Hematopoietic multipotent progenitor cell treated with erythropoietin and hydrocortisone succinate and interleukin-3 and kit ligand, for 6 days (in vitro differentiated cells): ENCODE measurements around the gene DACH1.

Source experiments
- DNase-seq: peaks from one replicate; pipeline ENCODE4 v3.0.0-alpha.2; 2015

The DACH1 gene

DNA sequence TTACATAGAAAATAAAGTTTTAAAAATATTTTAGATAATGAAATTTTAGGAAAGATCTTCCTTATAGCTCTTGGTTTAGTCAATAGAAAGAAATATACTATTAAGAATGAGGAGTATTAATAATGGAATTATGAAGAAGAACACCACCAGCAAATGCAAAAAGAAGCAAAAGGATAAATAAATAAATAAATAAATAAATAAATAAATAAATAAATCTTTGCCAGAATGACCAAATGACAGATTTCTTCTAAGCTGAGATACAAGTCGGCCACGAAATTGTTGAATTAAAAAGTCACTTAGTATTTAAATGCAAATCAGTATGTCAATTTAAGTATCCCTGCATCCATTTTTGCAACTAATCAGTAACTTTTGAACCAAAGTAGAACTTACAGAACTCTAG is 95.9 kb downstream of the DACH1 start:
- DNase-seq: no peak

DNA sequence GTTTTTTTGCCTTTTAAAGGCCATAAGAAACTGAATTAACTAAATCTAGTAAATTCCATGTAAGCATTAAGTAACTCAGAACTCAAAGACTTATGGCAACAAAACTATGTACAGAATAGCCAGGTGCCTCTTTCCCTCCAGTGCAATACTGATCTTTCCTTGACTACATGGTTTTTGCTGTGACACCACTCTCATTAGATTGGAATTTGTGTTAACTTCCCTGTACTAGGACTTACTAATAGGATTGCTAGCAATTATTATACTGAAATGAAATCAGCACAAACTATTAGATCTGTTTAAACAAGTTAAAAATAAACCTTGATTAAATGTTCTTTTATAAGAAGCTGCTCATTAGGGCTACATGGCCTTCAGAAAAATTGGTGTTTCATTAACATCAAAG is 96.3 kb downstream of the DACH1 start:
- DNase-seq: no peak

DNA sequence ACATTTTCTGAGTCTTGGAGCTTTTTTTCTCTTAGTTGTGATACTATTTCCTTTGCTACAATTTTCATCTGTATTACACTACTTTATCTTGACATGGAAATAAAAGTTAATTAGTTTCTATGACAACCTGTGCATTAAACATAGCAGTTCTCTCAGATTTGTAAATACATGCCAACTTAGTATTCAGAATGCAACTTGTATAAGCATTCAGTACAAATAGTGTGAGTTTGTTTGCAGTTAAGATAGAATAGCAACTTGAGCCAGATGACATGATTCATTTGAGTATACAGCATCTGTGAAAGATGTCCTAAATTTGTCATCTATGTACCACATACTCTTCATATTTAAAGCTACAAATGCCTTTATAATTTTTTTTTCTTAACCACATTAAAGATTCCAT is 98.1 kb downstream of the DACH1 start:
- DNase-seq: no peak

DNA sequence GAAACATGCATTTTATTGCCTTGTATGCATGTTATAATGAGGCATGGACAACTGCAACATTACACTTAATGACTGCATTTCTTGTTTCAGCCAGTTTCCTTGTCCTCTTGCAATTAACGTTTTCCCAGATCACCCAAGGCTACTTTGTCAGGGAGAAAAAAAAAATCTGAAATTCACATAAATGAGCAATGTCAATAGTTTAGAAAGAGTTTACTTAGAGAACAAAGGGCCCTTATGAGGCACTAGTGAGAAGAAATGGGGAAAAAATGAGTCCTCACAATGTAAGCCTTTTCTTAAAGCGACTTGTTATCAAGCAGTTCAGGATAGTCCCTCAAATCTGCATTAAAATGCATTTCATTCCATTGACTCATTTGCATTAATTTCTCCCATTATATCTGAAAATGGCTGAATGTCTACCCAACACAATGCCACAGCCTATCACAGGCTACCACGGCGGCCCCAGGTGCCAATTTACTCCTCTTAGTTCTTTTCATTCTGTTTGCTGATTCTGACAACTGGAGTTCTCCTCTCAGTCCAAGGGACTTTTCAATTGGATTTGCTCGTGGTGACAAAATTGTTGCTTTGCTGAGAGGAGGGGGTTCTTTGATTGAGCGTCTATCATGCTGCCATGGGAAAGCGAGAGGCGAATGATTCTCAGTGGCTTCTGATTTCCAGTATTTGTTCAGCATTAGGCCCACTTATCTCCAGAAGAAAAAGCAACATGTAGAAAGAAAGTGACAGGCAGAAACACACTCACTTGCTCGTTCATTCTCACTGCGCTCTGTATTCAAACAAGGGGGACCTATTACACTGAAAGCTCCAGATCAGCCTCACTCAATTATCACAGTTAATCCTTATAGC is 107.1 kb downstream of the DACH1 start:
- DNase-seq: no peak

DNA sequence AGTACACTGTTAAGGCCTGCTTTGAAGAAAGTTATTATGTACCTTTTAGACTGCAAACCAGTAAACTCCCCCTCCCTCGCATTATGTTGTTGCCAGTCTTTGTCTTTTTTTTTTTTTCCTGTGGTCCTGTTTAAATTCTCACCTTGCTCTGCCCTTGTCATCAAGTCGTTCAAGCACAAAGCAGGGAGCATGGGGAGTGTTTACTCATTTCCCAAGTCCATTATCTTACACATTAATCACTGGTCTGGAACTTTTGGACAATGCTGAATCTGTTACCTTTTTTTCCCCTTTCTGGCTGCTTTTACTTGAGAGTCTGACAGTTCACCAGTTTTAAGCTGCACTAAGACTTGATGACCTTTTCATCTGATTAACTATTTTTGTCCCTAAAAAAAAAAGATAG is 108.2 kb downstream of the DACH1 start:
- DNase-seq: no peak

DNA sequence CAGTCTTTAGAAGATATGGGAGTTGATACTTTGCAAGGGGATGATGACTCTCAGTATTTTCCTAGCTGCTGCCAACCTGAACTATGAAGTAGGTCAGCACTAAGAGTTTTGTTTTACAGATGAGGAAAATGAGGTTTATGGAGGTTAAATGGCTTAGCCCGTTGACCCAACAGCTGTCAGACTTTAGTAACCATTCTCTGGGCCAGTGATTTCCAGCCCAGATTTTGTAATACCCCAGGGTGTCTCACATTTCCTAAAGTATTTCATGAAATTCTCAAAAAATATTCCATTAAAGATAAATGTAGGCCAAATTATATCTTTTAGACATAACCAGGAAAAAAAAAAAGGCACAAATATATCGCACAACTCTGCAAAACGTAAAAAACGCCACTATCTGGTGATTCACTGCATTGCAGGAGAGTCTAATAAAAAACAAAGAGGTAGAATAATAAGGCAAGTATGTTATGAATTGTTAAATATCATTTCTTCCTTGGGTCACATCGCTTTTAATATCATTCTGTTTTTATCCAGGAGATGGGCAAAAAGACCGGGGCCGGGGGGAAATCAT is 112.5 kb downstream of the DACH1 start:
- no peak for DNase-seq

DNA sequence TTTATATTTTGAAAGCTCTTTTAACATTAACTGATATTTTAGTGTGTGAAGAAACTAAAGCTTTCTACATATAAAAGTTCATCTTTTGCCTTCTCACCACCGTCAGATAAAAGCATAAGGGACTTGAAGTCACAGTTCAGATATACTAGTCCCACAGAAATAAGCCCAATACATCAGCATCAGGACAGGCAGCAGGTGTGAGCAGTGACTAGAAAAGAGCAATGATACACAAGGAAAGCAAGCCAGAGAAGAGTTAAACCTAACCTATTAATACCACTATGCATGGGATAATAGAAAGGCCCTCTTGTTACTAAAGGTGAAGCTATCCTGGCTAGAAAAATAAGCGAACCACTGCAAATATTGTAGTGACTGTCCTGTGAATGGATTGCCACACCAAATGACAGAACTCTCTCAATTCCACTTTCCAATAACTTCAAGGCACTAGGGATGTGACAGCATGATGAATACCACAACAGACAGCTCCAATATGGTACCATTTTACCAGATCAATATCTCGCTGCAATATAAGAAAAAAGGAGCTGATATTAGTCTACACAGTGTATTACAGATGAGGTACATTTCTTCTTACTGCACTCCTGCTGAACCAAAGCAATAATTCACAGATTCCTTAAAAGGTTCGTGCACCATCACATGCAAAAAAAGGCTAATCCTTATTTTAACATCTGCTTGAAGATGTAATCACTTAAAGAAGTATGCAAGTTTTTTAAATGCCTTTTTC is 114.1 kb downstream of the DACH1 start:
- DNase-seq: no peak

DNA sequence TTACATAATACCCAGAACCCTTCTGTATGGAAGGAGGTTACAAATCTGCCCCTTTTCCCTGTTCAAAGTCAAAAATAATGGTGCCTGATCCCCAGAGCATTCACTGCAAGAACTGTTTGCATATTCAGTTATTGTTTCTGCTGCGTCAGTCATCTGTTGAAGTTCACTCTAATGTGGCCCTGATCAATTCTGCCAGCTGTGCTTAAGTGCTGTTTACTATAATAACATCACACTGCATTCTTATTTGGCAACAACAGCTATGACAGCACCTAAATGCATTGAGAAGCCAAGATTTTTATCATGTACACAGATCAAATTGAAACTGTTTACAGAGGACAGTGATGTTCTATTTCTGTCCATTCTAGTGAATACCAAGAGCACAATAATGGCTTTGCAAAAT is 115.9 kb downstream of the DACH1 start:
- no peak for DNase-seq

DNA sequence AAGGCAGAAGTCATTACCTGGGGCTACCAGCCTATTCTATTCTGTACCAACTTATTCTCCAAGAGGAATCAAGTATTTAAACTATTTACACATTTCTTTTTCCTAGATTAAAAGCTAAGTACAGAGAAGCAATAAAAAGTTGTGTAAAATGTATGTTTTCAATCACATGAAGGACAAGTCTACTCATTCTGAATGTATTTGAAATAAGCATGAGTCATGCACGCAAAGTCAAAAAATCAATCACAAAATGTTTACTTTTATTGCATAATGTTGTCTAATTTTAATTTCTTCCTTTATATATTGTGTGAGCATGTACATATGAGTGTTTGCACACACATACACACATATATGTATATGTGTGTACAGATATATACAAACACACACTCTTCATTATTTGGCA is 136.7 kb downstream of the DACH1 start:
- no peak for DNase-seq

DNA sequence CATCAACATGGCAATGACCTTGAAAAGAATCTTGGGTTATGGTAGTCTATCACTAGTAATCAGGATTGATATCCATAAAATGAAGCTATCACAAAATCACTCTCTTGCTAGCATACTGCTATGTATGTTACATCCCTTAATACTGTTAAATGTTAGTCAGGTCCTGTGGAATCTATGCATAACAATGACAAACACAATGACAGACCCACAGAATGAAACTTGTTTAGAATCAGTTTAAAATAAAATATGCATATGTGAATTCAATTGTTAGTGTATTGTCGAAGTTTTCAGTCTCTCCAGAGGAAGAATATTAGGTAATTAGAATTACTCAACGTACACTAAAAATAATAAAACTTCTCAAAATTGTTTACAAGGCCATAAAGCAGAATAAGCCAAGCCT is 137.6 kb downstream of the DACH1 start:
- no peak for DNase-seq

DNA sequence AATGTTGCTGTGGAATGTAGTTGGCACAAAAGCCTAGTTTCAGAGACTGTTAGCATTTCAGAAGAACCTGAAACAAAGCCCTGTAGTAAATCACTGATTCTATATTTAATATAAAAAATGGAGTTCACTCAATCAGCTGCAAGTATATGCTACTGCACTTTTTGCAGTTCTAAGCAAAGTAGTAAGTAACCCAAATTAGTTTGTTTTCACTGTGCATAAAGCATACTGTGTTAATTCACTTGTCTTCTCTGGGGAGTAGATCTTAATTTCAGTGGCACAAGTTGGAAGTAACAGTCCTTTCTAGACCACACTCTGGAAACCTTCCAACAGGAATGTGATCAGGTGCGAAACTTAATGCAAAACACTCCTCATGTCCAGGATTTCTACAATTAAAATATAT is 139.3 kb downstream of the DACH1 start:
- no peak for DNase-seq

DNA sequence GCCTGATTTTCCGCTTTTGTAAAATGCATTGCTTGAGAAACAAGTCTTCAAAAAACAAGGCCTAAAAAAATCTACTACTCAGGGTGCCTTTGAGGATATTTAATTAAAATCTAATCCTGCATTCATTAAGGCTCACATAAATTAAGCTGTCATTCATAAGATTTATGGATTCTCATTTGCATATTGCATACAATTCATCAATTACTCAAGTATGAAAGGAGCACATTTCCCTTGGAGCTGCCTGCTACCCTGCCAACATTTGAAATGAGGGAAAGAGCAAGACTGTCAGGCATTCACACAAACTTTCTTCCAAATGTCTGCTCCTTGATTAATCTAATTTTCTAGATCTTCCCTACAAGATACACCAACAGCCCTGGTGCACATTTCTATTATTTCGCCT is 140.0 kb downstream of the DACH1 start:
- no peak for DNase-seq

DNA sequence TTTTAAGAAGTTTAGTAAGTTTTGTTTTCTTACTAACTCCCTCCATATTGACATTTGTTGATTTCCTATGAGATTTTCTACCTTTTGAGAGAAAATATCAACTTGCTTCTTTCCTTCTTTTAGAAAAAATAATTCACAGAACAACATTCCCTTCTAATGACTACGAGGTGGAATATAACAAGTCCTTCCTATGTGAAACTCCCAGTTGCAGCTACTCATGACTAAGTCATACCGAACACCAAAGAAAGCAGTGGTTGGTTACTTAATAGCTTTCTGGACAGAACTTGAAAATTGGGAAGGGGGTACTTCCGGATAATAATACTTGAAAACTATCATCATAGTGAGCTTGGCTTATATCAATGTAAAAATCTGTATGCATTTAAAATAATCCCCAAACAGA is 144.8 kb downstream of the DACH1 start:
- DNase-seq: no peak

DNA sequence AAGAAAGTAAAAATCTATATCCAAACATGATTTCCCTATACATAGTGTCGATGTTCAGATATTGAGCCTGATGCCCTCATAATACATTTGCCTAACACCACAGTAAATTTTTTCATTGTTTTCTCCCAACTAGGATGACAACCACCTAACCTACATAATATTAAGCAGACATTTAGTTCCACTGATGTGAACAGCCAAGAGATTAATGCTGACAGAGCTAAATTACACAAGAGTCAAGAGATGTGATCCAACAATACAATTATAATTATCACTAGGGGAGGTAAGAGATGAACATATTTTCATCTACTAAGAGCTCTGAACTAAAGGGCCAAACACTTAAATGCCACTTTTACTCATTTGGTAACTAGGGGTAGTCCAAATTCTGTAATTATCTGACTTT is 145.9 kb downstream of the DACH1 start:
- DNase-seq: no peak

DNA sequence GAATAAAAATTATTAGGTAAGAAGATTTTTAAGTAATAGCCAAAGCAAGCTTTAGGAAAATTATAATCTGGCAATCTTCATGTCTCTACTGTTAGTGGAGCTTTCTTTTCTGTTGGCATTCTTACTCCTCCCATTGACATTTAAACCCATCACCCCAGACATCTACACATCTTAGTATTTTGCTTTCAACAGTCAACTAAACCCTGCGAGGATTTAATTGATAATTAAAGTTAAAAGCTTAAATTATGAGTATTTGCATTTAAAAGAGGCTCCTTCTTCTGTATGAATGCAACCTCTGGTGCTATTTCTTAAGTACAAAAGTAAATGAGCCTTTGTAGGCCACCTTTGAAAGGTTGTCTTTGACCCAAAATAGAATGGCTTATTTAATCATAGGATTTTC is 148.1 kb downstream of the DACH1 start:
- DNase-seq: no peak

DNA sequence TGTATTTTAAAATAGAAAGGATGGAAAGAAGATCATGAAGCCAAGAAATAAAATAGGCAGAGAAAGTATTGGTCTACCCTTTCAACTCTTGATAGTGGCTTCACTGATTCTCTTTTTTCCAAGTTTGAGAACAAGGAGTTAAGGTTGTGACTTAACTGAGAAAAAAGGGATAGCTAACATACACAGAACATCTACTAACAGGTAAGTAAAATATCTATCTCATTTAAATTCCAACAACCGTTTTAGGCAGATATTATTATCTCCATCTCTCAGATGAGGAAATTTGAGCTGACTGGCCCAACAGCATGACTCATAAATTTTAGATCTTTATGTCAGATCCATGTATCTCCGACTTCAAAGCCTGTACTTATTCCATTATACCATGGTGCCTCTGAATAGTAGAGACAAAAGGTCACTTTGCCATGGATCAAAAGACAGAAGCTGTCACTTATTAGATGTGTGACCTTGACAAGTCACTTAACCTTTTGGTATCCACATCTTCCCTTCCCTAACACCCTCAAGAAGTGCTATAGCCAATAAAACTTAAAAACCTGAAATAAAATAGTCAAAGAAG is 152.1 kb downstream of the DACH1 start:
- DNase-seq: no peak

DNA sequence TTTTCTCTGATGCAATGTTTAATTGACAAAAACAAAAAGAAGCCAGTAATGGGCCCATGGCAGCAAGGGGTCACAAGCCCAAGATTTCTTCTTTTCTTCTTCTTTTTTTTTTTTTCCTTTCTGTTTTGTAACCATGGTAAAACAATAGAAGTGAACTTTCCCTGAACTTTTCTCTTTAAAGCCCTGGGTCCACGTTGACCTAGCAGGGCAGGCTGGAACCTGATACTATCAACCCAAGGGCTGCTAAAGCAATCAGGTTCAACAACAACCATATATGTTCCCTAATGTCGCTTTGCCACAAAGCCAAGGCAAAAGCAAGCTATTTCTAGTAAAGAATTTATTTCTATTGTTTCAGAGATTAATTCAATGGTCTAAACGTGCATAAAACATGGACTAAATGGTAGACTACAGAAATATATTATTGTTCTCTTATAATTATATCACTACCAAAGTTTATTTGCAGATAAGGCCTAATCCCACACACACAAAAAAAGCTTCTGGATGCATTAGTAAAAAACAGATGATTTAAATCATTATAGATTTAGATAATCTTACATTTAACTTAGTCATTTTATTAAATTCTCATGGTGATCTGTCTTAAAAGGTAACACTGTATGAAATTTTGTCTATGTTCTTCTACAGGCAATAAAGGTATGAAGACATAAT is 153.9 kb downstream of the DACH1 start:
- no peak for DNase-seq

DNA sequence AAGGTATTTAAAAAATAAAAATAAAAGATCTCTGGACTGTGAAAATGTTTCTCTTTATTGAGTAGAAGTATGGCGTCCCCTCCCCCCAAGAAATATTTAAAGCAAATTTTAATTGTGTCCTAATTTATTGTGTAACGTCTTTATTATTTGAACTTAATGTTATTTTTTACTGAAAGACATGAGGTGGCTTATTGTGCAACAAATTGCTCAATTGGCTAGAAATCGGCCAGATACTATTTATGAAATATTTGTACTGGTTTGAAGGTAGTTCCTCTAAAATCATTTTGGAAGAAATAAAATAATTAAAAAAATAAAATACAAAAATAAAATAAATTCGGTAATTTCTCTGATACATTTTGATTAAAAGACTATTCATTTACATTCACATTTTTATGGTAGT is 162.3 kb downstream of the DACH1 start:
- peak; percentile 27 for DNase-seq

DNA sequence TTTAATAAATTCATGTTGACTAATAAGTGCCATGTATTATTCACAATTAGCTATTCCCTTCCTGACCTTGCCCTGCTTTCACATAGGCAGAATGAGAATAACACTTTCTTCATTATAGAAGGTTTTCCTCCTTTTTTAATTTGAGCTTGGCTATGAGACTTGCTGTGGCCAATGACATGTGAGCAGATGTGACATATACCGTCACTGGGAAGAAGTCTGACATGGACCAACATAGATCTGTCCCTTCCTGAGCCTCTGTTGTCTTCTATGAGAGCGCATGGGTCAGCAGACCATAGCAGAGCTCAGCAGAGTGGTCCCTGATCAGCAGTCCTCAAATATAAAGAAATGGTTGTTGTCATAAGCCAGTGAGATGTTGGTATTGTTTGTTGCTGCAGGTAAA is 163.9 kb downstream of the DACH1 start:
- no peak for DNase-seq

DNA sequence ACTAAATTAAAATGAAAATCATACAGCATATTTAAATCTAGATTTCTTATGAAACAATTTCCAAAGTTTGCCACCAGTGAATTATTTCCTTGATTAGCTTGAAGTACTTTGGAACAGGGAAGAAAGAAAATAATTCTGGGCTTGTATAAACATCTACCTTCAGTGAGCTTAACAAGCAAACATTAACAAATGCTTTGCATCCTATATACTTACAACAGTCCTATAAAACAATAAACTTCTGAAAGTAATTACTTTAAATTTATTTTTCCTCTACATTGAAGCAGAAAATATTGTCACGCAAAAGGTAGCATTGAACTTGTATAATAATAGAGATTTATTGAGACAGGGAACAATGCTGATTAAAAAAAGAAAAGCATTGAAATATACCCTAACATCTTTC is 164.8 kb downstream of the DACH1 start:
- no peak for DNase-seq

DNA sequence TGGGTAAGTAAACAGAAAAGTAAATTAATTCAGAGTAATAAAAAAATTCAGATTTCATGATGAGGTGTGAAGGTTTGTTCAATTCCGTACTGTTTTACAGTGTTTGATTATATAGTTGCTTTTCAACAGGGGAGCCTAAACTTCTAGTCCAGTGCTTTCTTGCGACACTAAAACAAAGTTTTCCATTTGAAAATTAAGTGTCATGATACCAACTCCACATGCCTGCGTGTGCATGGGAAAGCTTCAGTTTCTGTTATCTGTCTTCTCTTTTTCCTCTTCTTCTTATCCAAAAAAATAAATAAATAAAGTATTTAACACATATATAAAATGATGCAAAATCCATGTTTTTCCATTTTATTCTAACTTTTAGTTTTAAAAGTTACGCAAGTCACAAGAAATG is 165.3 kb downstream of the DACH1 start:
- DNase-seq: no peak

DNA sequence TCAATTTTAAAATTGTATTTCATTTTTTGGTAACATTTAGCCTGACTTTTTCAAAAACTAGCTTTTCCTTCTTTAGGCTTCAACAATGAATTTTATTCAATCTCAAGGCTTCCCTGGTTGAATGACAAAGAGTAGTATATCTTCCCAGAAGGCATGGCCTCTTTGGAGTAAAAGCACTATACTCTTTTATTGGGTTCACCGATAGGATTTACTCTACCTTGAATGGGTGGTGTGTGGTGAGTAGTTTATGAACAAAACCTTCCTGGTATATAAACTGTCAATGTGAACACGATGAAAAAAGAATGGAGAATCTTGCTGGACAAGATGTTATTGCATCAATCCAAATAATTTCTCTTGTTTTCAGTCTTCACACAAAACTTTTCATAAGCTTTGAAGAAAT is 167.7 kb downstream of the DACH1 start:
- DNase-seq: no peak

DNA sequence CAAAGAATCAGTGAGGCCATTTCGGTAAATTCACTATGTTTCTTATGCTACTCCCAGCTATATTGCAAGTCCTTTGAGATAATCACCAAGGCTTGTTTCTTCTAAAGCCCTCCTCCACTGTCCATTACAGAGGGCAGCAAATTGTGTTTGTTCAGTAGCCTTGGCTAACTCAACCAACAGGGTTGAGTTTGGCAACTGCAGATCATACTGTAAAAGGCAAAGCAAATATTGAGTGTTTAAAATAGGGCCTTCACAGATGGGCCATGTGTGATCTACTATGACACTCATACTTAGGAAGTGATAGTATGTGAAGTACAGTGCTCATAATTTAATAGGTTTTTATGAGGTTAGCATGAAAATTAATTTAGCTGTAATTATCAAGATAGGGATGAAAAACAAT is 171.3 kb downstream of the DACH1 start:
- DNase-seq: no peak
